ENCODE data around the gene NNAT.
"Not testable (repeated sequence)": the region's sequence is repeated elsewhere in the genome, so short reads cannot be mapped to it uniquely, and the experiment has no call there.

Gene NNAT

DNA sequence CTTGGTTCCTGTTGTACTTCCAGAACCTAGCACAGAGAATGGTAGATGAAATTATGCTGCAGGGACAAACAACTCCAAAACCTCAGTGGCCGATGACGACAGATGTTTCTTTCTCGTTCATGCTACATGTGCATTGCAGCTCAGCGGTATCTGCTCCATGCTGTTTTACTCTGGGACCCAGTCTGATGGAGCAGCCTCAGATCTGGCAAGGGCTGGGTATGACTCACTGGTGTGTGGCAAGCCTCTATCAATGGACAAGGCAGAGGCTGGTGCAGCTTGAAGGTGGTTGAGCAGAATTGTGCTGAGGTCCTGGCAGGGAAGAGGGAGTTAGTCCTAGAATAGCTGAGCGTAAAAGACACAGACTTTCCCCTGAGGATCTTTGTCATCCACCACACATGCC, 17.0 kb downstream of the NNAT start:
- no peak for DNase-seq (ENCODE audit: extremely low read depth in 1 of 2, low read depth in 1 of 2)

DNA sequence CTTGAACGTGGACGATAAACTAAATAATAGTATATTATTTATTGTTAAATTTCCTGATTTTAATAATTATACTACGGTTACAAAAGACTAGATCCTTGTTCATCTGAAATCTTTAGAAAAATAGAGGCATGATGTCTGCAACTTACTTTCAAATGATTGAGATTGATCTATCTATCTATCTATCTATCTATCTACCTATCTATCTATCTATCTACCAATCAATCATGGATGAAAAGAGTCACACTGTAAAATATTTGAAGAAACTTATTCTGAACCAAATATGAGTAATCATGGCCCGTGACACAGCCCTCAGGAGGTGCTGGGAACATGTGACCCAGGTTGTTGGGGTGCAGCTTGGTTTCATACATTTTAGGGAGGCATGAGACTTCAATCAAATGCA, 18.4 kb downstream of the NNAT start:
- no peak for DNase-seq (ENCODE audit: extremely low read depth in 1 of 2, low read depth in 1 of 2)

GRCh38 chr20:37540001-37540400, 19.0 kb downstream of the NNAT start:
- DNase-seq (ENCODE audit: extremely low read depth in 1 of 2, low read depth in 1 of 2): no peak

- DNase-seq (ENCODE audit: extremely low read depth in 1 of 2, low read depth in 1 of 2): not testable (repeated sequence)
These were observed 19.8 kb downstream of the NNAT start for GRCh38 chr20:37540838-37541237.

DNA sequence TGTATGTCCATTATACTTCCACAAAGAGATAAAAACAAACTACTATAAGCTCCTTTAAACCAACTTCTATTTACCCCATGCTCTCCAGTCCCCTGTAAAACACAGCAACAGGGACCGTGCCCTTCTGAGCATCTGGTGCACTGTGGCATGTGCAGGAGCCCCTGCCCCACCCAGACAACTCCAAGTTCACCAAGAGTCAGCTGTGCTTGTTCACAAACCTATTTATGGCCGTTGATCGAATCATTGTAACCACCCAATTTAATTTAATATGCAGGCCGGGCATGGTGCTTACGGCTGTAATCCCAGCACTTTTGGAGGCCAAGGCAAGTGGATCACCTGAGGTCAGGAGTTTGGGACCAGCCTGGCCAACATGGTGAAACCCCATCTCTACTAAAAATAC, 20.3 kb downstream of the NNAT start:
- DNase-seq (ENCODE audit: extremely low read depth in 1 of 2, low read depth in 1 of 2): no peak

GRCh38 chr20:37542281-37542680, 21.2 kb downstream of the NNAT start:
- DNase-seq (ENCODE audit: extremely low read depth in 1 of 2, low read depth in 1 of 2): no peak

DNA sequence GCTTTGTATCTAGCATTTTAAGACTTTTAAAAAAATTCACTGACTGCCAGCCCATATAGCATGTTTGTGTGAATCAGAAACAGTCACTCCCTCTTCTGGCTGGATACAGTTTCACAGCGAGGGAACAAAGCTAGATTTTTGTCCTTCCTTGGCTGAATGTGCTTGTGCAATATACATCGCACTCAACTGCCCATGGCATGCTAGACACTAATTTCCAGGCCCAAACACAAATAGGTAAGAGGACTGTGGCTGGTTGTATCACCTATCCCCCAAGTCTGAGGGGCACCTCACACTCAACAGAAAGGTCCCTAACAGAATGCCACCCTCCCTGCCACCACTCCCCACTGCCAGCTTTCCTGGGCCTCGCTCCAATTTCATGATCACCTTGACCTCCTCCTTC, 22.8 kb downstream of the NNAT start:
- no peak for DNase-seq (ENCODE audit: extremely low read depth in 1 of 2, low read depth in 1 of 2)

DNA sequence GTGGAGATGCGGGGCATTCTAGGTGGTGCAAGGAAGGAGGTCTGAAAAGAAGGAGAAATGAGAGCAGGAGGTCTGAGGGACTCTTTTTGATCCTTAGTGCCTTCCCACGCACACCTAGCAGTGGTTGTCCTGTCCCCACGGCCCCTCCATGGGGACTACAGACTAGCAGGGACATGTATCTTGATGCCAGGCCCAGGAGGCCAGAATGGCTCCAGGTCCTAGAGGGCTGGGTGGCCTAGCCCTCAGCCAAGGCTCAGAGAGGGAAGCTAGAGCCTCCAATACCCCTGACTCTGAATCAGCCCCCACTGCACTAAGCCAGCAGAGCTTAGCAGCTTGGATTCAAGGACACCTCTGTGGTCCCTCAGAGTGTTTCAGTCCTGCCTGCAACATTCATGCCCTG, 23.3 kb downstream of the NNAT start:
- DNase-seq (ENCODE audit: extremely low read depth in 1 of 2, low read depth in 1 of 2): no peak

- DNase-seq (ENCODE audit: extremely low read depth in 1 of 2, low read depth in 1 of 2): no peak
These were observed 24.5 kb downstream of the NNAT start for GRCh38 chr20:37545516-37545915.

DNA sequence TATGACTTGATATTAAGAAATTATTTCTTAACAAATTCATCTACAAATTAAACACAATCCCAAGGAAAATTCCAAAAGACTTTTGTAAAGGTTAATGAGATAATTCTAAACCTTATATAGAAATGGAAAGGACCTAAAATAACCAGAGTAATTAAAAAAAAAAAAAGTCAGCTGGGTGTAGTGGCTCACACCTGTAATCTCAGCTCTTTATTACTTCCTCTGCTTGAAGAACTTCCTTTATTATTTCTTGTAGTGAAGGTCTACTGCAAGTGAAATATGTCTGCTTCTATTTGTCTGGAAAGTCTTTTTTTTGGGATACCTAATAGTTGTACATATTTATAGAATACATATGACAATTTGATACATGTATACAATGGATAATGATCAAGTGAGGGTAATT, 26.9 kb downstream of the NNAT start:
- DNase-seq (ENCODE audit: extremely low read depth in 1 of 2, low read depth in 1 of 2): no peak

GRCh38 chr20:37550101-37550920, 29.3 kb downstream of the NNAT start:
- not testable (repeated sequence) for DNase-seq (ENCODE audit: extremely low read depth in 1 of 2, low read depth in 1 of 2)

DNA sequence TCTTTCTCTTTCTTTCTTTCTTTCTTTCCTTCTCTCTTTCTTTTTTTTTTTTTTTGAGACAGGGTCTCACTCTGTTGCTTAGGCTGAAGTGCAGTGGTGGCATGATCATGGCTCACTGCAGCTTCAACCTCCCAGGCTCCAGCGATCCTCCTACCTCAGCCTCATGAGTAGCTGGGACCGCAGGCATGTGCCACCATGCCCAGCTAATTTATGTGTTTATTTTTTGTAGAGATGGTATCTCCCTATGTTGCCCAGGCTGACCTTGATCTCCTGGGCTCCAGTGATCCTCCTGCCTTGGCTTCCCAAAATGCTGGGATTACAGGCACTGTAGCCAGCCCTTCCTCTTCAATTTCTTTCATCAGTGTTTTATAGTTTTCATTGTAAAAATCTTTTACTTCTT, 30.6 kb downstream of the NNAT start:
- DNase-seq (ENCODE audit: extremely low read depth in 1 of 2, low read depth in 1 of 2): not testable (repeated sequence)

DNA sequence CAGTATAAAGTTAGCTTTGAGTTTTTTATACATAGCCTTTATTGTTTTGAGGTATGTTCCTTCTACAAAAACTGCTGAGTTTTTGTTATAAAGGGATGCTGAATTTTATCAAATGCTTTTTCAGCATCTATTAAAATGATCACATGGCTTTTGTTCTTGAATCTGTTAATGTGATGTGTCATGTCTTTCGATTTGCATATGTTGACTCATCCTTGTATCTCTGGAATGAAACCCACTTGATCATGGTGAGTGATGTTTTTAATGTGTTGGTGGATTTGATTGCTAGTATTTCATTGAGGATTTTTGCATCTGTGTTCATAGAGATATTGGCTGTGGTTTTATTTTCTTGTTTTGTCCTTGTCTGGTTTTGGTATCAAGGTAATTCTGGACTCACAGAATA, 31.4 kb downstream of the NNAT start:
- DNase-seq (ENCODE audit: extremely low read depth in 1 of 2, low read depth in 1 of 2): no peak

- DNase-seq (ENCODE audit: extremely low read depth in 1 of 2, low read depth in 1 of 2): not testable (repeated sequence)
These were observed 33.8 kb downstream of the NNAT start for GRCh38 chr20:37554721-37555298.

DNA sequence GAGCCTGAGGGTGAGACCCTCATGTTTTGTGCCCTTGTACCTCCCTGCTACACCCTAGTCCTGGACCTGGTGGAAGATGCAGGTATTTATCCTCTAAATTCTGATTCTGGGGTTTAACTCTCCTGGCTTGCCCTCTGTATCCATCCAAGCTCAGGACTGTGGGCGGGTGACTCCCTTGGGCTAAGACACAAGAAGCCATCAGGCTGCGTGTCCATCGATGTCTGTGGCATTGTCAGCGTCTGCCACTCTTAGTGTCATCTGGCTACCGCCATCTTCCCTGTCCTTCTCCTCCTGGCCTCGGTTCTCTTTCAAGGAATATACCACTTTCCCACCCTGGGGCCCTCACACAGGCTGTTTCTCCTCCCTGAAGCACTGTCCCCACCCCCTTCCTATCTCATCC, 35.5 kb downstream of the NNAT start:
- no peak for DNase-seq (ENCODE audit: extremely low read depth in 1 of 2, low read depth in 1 of 2)

- no peak for DNase-seq (ENCODE audit: extremely low read depth in 1 of 2, low read depth in 1 of 2)
These were observed 37.3 kb downstream of the NNAT start for GRCh38 chr20:37558306-37558705.

- DNase-seq (ENCODE audit: extremely low read depth in 1 of 2, low read depth in 1 of 2): no peak
These were observed 37.7 kb downstream of the NNAT start for GRCh38 chr20:37558779-37559178.

DNA sequence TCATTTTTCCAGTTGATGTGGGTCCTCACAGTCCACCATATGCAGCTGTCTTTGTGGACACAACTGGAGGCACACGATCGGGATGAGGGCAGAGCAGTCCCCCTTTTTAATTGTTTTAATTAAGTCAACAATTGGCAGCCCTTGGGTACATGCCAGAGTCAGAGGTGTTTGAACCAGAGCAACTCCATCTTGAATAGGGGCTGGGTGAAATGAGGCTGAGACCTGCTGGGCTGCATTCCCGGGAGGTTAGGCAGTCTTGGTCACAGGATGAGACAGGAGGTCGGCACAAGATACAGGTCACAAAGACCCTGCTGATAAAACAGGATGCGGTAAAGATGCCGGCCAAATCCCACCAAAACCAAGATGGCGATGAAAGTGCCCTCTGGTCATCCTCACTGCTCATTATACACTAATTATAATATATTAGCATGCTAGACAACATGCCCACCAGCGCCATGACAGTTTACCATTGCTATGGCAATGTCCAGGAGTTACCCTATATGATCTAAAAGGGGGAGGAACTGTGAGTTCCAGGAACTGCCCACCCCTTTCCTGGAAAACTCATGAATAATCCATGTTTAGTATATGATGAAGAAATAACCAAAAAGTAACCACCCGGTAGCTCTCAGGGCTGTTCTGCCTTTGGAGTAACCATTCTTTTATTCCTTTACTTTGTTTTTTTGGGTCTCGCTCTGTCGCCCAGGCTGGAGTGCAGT, 38.4 kb downstream of the NNAT start:
- DNase-seq (ENCODE audit: extremely low read depth in 1 of 2, low read depth in 1 of 2): no peak

DNA sequence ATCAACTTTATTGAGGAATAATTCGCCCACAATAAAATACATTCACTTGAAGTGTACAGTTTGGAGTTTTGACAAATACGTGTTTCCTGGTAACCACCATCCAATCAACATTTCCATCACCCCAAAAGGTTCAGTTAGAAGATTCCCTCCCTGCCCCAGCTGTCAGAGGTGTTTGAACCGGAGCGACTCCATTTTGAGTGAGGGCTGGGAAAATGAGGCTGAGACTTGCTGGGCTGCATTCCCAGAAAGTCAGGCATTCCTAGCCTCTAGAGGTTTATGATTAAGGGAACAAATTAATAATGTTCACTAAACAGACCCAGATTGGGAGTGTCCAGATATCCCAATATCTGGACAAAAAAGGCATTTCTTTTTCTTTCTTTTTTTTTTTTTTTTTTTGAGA, 39.6 kb downstream of the NNAT start:
- no peak for DNase-seq (ENCODE audit: extremely low read depth in 1 of 2, low read depth in 1 of 2)

- no peak for DNase-seq (ENCODE audit: extremely low read depth in 1 of 2, low read depth in 1 of 2)
These were observed 41.8 kb downstream of the NNAT start for GRCh38 chr20:37562695-37563480.

GRCh38 chr20:37564016-37564387, 43.0 kb downstream of the NNAT start:
- DNase-seq (ENCODE audit: extremely low read depth in 1 of 2, low read depth in 1 of 2): no peak

All from activated CD8-positive, alpha-beta memory T cell treated with anti-CD3 and anti-CD28 coated beads for 1 hour (primary cell).